HepG2 (cell line): ENCODE results near the gene DHRS11. TPM values are rescaled to one million over a fixed set of nuclear protein-coding genes. Genes with fewer than 3 reads are reported as not detected.

ENCODE experiments used
- ATAC-seq: fragments of 200-7000 bp; cut with Tn5 transposase; 3 replicates; pipeline ENCODE4 v1.9.1; 2020; ENCODE audit warnings: mild to moderate bottlenecking, moderate library complexity
- BruUV-seq: library from RNA; stranded (reverse); fragments of 400-500 nt; replicated peaks from 2 replicates; lab custom pipeline; 2021; lab: Mats Ljungman, UMichigan
- CTCF ChIA-PET: fragments of 300-600 bp; formaldehyde crosslinking; extraction: SDS; loops from one replicate; lab custom pipeline; 2021; ENCODE audit warnings: low total read pairs, inconsistent platforms, low intra/inter-chr PET ratio; lab: Yijun Ruan, JAX
- POLR2A ChIA-PET: fragments of 350-600 bp; sonication (Branson Sonifier 250); formaldehyde crosslinking; loops from one replicate; lab custom pipeline; 2020; ENCODE audit warnings: antibody characterized with exemption, inconsistent platforms; lab: Yijun Ruan, JAX
- DNase-seq: peaks from one replicate; pipeline ENCODE4 v3.0.0-alpha.2; 2015; ENCODE audit warnings: low spot score
- FAIRE-seq: peaks from 3 replicates; lab custom pipeline; 2011; peaks lifted over from hg19 to GRCh38; lab: Jason Lieb, UNC
- H2AFZ ChIP-seq: one replicate; pipeline ENCODE4 v1.6.1; 2011; ENCODE audit warnings: low read length, inconsistent platforms
- H3K27ac ChIP-seq: fragments of 300-600 bp; 3 replicates; pipeline ENCODE4 v1.8.0; 2011; ENCODE audit warnings: mixed run types, mild to moderate bottlenecking, mixed read lengths, low read length, inconsistent platforms; ENCODE audit not compliant: insufficient read depth; ENCODE audit errors: extremely low read length
- H3K27me3 ChIP-seq, 2 experiments: fragments of 200-600 bp in 1 of 2; 2 replicates in 1 of 2; 3 replicates in 1 of 2; pipeline versions ENCODE4 v1.6.0 to v1.8.0; 2011; ENCODE audit warnings: low read length in 2 of 2, mild to moderate bottlenecking in 2 of 2, moderate library complexity in 2 of 2, inconsistent platforms in 1 of 2; ENCODE audit not compliant: insufficient read depth in 2 of 2, control insufficient read depth in 1 of 2
- H3K36me3 ChIP-seq, 2 experiments: fragments of 200-600 bp in 1 of 2; replicated peaks in 1 of 2; 2 replicates in 1 of 2; 3 replicates in 1 of 2; pipeline versions ENCODE4 v1.5.1 to v1.8.0; 2011; ENCODE audit warnings: low read length in 2 of 2, inconsistent platforms in 1 of 2; ENCODE audit not compliant: insufficient read depth in 2 of 2, control insufficient read depth in 1 of 2
- H3K4me1 ChIP-seq: 2 replicates; pipeline ENCODE4 v1.5.1; 2012; ENCODE audit warnings: low read length, inconsistent platforms; ENCODE audit not compliant: insufficient read depth
- H3K4me2 ChIP-seq: 2 replicates; pipeline ENCODE4 v1.6.0; 2011; ENCODE audit warnings: low read depth, low read length, inconsistent platforms
- H3K4me3 ChIP-seq, 3 experiments: fragments of 200-600 bp in 1 of 3; sonication (generic), shearing (Covaris generic) in 1 of 3; replicated peaks in 1 of 3; 2 replicates each; pipeline ENCODE4 v1.5.1; 2011 to 2016; ENCODE audit warnings: low read length in 3 of 3, inconsistent platforms in 2 of 3, low read depth in 2 of 3, mild to moderate bottlenecking in 2 of 3, control low read depth in 1 of 3, mixed read lengths in 1 of 3; ENCODE audit not compliant: insufficient read depth in 1 of 3
- H3K79me2 ChIP-seq: one replicate; pipeline ENCODE4 v1.6.1; 2011; ENCODE audit warnings: low read length, inconsistent platforms; ENCODE audit not compliant: insufficient read depth
- H3K9ac ChIP-seq: 2 replicates; pipeline ENCODE4 v1.6.0; 2011; ENCODE audit warnings: mild to moderate bottlenecking, low read depth, low read length, inconsistent platforms; ENCODE audit not compliant: insufficient read depth
- H3K9me3 ChIP-seq: 2 replicates; pipeline ENCODE4 v1.5.1; 2012; ENCODE audit warnings: mild to moderate bottlenecking, low read length
- H4K20me1 ChIP-seq: 2 replicates; pipeline ENCODE4 v1.6.0; 2011; ENCODE audit warnings: inconsistent platforms, mild to moderate bottlenecking, low read length, moderate library complexity; ENCODE audit not compliant: insufficient read depth
- ETV5 ChIP-seq: IDR thresholded peaks from 2 replicates; pipeline ENCODE4 v1.6.1; 2018; ENCODE audit warnings: missing biosample characterization, missing genetic modification reagents, inconsistent platforms, borderline replicate concordance
- EZH2 ChIP-seq: conservative IDR thresholded peaks from 2 replicates; pipeline ENCODE4 v1.6.1; 2012; ENCODE audit warnings: mild to moderate bottlenecking, low read depth, low read length, moderate library complexity
- GLI4 ChIP-seq: sonication (generic); formaldehyde crosslinking; IDR thresholded peaks from 2 replicates; pipeline ENCODE4 v1.5.1; 2020; ENCODE audit warnings: missing genetic modification reagents, mild to moderate bottlenecking, moderate library complexity, borderline replicate concordance
- MBNL3 ChIP-seq: fragments of 250-450 bp; sonication (Bioruptor Pico); conservative IDR thresholded peaks from 2 replicates; pipeline ENCODE4 v1.8.0; 2022; ENCODE audit warnings: mild to moderate bottlenecking, inconsistent platforms
- NAIF1 ChIP-seq: sonication (generic); formaldehyde crosslinking; IDR thresholded peaks from 2 replicates; pipeline ENCODE4 v1.5.0; 2020; ENCODE audit warnings: mild to moderate bottlenecking, missing genetic modification reagents, borderline replicate concordance
- POLR2AphosphoS5 ChIP-seq: IDR thresholded peaks from 2 replicates; pipeline ENCODE4 v1.6.1; 2012; ENCODE audit warnings: low read depth, low read length
- RAD21 ChIP-seq: fragments of 450-650 bp; formaldehyde crosslinking; IDR thresholded peaks from 2 replicates; pipeline ENCODE4 v1.5.0; 2020; ENCODE audit warnings: mild to moderate bottlenecking
- ZNF550 ChIP-seq: sonication (generic); formaldehyde crosslinking; IDR thresholded peaks from 2 replicates; pipeline ENCODE4 v1.4.0; 2020; ENCODE audit warnings: mild to moderate bottlenecking, missing genetic modification reagents, borderline replicate concordance
- ZNF567 ChIP-seq: sonication (generic); formaldehyde crosslinking; IDR thresholded peaks from 2 replicates; pipeline ENCODE4 v1.8.1; 2023; ENCODE audit warnings: mild to moderate bottlenecking, missing genetic modification reagents, borderline replicate concordance
- WGBS: methylation state at CpG from one replicate; pipeline ENCODE4 v1.1.6; 2017; ENCODE audit warnings: low lambda C conversion rate; 5-methylcytosine and 5-hydroxymethylcytosine counted together
- in situ Hi-C: cut with HindIII; loops from 2 replicates; pipeline ENCODE4 v1.10.0; 2017; ENCODE audit warnings: low pct_unique_long_range_greater_than_20kb; ENCODE audit not compliant: extremely low pct_ligation_motif_present
- intact Hi-C: fragments of 100-400 bp; cut with micrococcal nuclease; formaldehyde crosslinking; loops from one replicate; pipeline ENCODE4 v1.10.0; 2022; ENCODE audit not compliant: unreplicated experiment
- polyA plus RNA-seq, 8 experiments: library from polyadenylated mRNA; depleted of rRNA in 3 of 8; stranded (reverse) in 7 of 8; unstranded in 1 of 8; fragments of >200 nt; fragmentation: Illumina TruSeq in 4 of 8; extraction: Trizol in 4 of 8; gene quantifications; 2 replicates each; pipeline versions ENCODE4 v1.2.1 to v1.2.3, GENCODE V29; 2011 to 2016; ENCODE audit warnings: low read depth in 4 of 8, missing spikeins in 1 of 8, mixed read lengths in 1 of 8; ENCODE audit not compliant: insufficient read depth in 1 of 8
- total RNA-seq, 5 experiments: library from RNA; depleted of rRNA; stranded (reverse); fragments of >200 nt; fragmentation: Illumina TruSeq; extraction: Trizol; gene quantifications; 2 replicates each; pipeline ENCODE4 v1.2.3, GENCODE V29; 2016; ENCODE audit warnings: low read depth in 1 of 5
- TF ChIP-seq, protein P1 (sequence below): sonication (generic); formaldehyde crosslinking; IDR thresholded peaks from 2 replicates; pipeline ENCODE4 v1.8.0; 2022; ENCODE audit warnings: mild to moderate bottlenecking, missing genetic modification reagents, borderline replicate concordance
- TF ChIP-seq, protein P2 (sequence below): sonication (generic); formaldehyde crosslinking; conservative IDR thresholded peaks from 2 replicates; pipeline ENCODE4 v1.4.0; 2020; ENCODE audit warnings: missing genetic modification reagents
- TF ChIP-seq, protein P3 (sequence below): sonication (generic); formaldehyde crosslinking; IDR thresholded peaks from 2 replicates; pipeline ENCODE4 v1.4.0; 2020; ENCODE audit warnings: mild to moderate bottlenecking, missing genetic modification reagents
- TF ChIP-seq, protein P4 (sequence below): sonication (generic); formaldehyde crosslinking; IDR thresholded peaks from 2 replicates; pipeline ENCODE4 v1.5.0; 2020; ENCODE audit warnings: mild to moderate bottlenecking, missing genetic modification reagents

The DHRS11 gene
- total and polyA plus RNA-seq, 2 of the 13 experiments (the other 11 are each of a cell fraction or from before 2014, with no cell fraction given): 28.4 to 41.9 TPM

DNA sequence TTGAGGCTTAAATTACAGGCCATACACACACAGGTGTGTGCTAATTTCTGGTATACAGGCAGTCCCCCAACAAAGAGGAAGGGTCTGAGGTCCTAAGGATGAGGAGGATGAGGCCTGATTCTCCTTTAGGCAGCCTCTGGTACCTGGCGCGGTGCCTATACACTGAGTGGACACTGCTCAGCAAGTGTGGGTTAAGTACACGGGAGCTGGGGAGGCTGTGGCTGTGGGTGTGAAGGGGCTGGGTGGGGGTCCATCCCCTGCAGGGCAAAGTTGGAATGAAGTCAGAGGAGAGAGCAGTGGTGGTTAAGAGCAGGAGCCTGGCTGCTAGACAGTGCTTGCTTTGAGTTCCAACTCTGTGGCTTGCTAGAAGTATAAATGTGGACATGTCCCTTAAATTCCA is 20.6 kb downstream of the DHRS11 start:
- 100% methylated on average over 3 of the region's 3 CpGs for whole genome bisulfite sequencing
- TF ChIP-seq MBNL3 (CRISPR knock-in tag) (no peak), EZH2 (no peak), ETV5 (CRISPR knock-in tag) (no peak), RAD21 (CRISPR knock-in tag) (no peak), ZNF567 (CRISPR knock-in tag) (no peak), NAIF1 (no peak), GLI4 (CRISPR knock-in tag) (no peak), ZNF550 (CRISPR knock-in tag) (no peak), POLR2AphosphoS5 (no peak)
- TF ChIP-seq, protein P1, sequence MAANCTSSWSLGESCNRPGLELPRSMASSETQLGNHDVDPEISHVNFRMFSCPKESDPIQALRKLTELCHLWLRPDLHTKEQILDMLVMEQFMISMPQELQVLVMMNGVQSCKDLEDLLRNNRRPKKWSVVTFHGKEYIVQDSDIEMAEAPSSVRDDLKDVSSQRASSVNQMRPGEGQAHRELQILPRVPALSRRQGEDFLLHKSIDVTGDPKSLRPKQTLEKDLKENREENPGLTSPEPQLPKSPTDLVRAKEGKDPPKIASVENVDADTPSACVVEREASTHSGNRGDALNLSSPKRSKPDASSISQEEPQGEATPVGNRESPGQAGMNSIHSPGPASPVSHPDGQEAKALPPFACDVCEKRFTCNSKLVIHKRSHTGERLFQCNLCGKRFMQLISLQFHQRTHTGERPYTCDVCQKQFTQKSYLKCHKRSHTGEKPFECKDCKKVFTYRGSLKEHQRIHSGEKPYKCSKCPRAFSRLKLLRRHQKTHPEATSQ (CRISPR knock-in tag): no peak
- TF ChIP-seq, protein P2, sequence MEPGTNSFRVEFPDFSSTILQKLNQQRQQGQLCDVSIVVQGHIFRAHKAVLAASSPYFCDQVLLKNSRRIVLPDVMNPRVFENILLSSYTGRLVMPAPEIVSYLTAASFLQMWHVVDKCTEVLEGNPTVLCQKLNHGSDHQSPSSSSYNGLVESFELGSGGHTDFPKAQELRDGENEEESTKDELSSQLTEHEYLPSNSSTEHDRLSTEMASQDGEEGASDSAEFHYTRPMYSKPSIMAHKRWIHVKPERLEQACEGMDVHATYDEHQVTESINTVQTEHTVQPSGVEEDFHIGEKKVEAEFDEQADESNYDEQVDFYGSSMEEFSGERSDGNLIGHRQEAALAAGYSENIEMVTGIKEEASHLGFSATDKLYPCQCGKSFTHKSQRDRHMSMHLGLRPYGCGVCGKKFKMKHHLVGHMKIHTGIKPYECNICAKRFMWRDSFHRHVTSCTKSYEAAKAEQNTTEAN: no peak
- TF ChIP-seq, protein P3, sequence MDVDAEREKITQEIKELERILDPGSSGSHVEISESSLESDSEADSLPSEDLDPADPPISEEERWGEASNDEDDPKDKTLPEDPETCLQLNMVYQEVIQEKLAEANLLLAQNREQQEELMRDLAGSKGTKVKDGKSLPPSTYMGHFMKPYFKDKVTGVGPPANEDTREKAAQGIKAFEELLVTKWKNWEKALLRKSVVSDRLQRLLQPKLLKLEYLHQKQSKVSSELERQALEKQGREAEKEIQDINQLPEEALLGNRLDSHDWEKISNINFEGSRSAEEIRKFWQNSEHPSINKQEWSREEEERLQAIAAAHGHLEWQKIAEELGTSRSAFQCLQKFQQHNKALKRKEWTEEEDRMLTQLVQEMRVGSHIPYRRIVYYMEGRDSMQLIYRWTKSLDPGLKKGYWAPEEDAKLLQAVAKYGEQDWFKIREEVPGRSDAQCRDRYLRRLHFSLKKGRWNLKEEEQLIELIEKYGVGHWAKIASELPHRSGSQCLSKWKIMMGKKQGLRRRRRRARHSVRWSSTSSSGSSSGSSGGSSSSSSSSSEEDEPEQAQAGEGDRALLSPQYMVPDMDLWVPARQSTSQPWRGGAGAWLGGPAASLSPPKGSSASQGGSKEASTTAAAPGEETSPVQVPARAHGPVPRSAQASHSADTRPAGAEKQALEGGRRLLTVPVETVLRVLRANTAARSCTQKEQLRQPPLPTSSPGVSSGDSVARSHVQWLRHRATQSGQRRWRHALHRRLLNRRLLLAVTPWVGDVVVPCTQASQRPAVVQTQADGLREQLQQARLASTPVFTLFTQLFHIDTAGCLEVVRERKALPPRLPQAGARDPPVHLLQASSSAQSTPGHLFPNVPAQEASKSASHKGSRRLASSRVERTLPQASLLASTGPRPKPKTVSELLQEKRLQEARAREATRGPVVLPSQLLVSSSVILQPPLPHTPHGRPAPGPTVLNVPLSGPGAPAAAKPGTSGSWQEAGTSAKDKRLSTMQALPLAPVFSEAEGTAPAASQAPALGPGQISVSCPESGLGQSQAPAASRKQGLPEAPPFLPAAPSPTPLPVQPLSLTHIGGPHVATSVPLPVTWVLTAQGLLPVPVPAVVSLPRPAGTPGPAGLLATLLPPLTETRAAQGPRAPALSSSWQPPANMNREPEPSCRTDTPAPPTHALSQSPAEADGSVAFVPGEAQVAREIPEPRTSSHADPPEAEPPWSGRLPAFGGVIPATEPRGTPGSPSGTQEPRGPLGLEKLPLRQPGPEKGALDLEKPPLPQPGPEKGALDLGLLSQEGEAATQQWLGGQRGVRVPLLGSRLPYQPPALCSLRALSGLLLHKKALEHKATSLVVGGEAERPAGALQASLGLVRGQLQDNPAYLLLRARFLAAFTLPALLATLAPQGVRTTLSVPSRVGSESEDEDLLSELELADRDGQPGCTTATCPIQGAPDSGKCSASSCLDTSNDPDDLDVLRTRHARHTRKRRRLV (CRISPR knock-in tag): no peak
- TF ChIP-seq, protein P4, sequence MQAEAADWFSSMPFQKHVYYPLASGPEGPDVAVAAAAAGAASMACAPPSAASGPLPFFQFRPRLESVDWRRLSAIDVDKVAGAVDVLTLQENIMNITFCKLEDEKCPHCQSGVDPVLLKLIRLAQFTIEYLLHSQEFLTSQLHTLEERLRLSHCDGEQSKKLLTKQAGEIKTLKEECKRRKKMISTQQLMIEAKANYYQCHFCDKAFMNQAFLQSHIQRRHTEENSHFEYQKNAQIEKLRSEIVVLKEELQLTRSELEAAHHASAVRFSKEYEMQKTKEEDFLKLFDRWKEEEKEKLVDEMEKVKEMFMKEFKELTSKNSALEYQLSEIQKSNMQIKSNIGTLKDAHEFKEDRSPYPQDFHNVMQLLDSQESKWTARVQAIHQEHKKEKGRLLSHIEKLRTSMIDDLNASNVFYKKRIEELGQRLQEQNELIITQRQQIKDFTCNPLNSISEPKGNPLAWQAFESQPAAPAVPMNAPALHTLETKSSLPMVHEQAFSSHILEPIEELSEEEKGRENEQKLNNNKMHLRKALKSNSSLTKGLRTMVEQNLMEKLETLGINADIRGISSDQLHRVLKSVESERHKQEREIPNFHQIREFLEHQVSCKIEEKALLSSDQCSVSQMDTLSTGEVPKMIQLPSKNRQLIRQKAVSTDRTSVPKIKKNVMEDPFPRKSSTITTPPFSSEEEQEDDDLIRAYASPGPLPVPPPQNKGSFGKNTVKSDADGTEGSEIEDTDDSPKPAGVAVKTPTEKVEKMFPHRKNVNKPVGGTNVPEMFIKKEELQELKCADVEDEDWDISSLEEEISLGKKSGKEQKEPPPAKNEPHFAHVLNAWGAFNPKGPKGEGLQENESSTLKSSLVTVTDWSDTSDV (CRISPR knock-in tag): no peak
- in situ Hi-C loops (loop anchor here (25.0 kb wide), 1 partner anchor 625 kb away; no protein-coding TSS in a partner anchor), intact Hi-C loops (no loop called here)
- Histone ChIP-seq H3K4me2 (no peak overlapping the region), H3K36me3 (0 out of 5 replicates have a peak, but pooled peaks cover 0 to 3% of the 10 kb centered on the region in 2 experiments), H3K4me3 (no peak overlapping the region), H3K79me2 (no peaks in the 10 kb centered on the region), H2AFZ (no peak overlapping the region), H3K4me1 (no peaks in the 10 kb centered on the region), H3K27me3 (no peaks in the 10 kb centered on the region), H4K20me1 (no peaks in the 10 kb centered on the region), H3K27ac (no peak overlapping the region), H3K9me3 (no peaks in the 10 kb centered on the region), H3K9ac (no peak overlapping the region)
- CTCF ChIA-PET: no interaction called here
- POLR2A ChIA-PET: no interaction called here
- FAIRE-seq: no peak
- no TSS peak for BruUV-seq
- DNase-seq: no peak
- ATAC-seq: no peak
